H1 (cell line): ENCODE measurements around the gene ZDHHC11. TPM values are rescaled to one million over a fixed set of nuclear protein-coding genes. Genes with fewer than 3 reads are reported as not detected.
"Not testable (repeated sequence)": the region's sequence is repeated elsewhere in the genome, so short reads cannot be mapped to it uniquely, and the experiment has no call there.

Experiments
- CTCF ChIA-PET: fragments of 300-600 bp; sonication (Branson Sonifier 250); formaldehyde crosslinking; loops from one replicate; lab custom pipeline; 2021; ENCODE audit not compliant: partially characterized antibody; lab: Charles Lee
- POLR2A ChIA-PET: fragments of 300-600 bp; sonication (Branson Sonifier 250); formaldehyde crosslinking; loops from one replicate; lab custom pipeline; 2021; ENCODE audit warnings: inconsistent platforms; ENCODE audit not compliant: partially characterized antibody; lab: Charles Lee
- DNase-seq, 2 experiments: peaks; one replicate each; pipeline versions ENCODE4 v3.0.0 to v3.0.0-alpha.2; 2010 to 2022; ENCODE audit warnings: low spot score in 2 of 2, low read depth in 1 of 2, mixed read lengths in 1 of 2
- FAIRE-seq: peaks from 2 replicates; lab custom pipeline; 2011; peaks lifted over from hg19 to GRCh38; lab: Jason Lieb, UNC
- H2AFZ ChIP-seq: 2 replicates; pipeline ENCODE4 v1.8.1; 2012; ENCODE audit warnings: low read length, inconsistent platforms
- H2AK5ac ChIP-seq: 2 replicates; pipeline ENCODE4 v1.6.1; 2013; ENCODE audit warnings: low read depth, low read length
- H2BK120ac ChIP-seq: replicated peaks from 2 replicates; pipeline ENCODE3; 2013; ENCODE audit warnings: low read depth, low read length, inconsistent platforms
- H2BK12ac ChIP-seq: 2 replicates; pipeline ENCODE4 v1.6.1; 2013; ENCODE audit warnings: low read depth, low read length
- H2BK15ac ChIP-seq: 2 replicates; pipeline ENCODE4 v1.6.1; 2013; ENCODE audit warnings: low read length
- H2BK20ac ChIP-seq: 2 replicates; pipeline ENCODE4 v1.6.1; 2013; ENCODE audit warnings: low read length
- H2BK5ac ChIP-seq: 2 replicates; pipeline ENCODE4 v1.6.1; 2013; ENCODE audit warnings: low read depth, low read length
- H3K14ac ChIP-seq: 2 replicates; pipeline ENCODE4 v1.6.1; 2013; ENCODE audit warnings: inconsistent platforms; ENCODE audit not compliant: insufficient read length
- H3K18ac ChIP-seq: 2 replicates; pipeline ENCODE4 v1.6.1; 2013; ENCODE audit warnings: low read length; ENCODE audit errors: extremely low read depth
- H3K23ac ChIP-seq: 2 replicates; pipeline ENCODE4 v1.6.1; 2013; ENCODE audit warnings: inconsistent platforms; ENCODE audit not compliant: insufficient read length
- H3K23me2 ChIP-seq: 2 replicates; pipeline ENCODE4 v1.6.1; 2013; ENCODE audit warnings: low read depth, low read length
- H3K27ac ChIP-seq: 2 replicates; pipeline ENCODE4 v1.6.1; 2011; ENCODE audit warnings: low read depth, low read length, inconsistent platforms
- H3K27me3 ChIP-seq, 4 experiments: replicated peaks in 1 of 4; 1 replicate in 1 of 4; 2 replicates in 3 of 4; pipeline versions ENCODE4 v1.6.1 to v1.8.1; 2011 to 2013; ENCODE audit warnings: low read length in 3 of 4, mild to moderate bottlenecking in 3 of 4, inconsistent platforms in 2 of 4, mixed read lengths in 2 of 4, moderate library complexity in 1 of 4; ENCODE audit not compliant: control insufficient read depth in 3 of 4, insufficient read depth in 3 of 4; ENCODE audit errors: extremely low read depth in 1 of 4
- H3K36me3 ChIP-seq, 4 experiments: 2 replicates each; pipeline versions ENCODE4 v1.6.1 to v1.8.1; 2011 to 2013; ENCODE audit warnings: mild to moderate bottlenecking in 4 of 4, low read length in 3 of 4, moderate library complexity in 2 of 4, control low read depth in 1 of 4, inconsistent platforms in 1 of 4; ENCODE audit not compliant: insufficient read depth in 4 of 4, control insufficient read depth in 2 of 4
- H3K4ac ChIP-seq: replicated peaks from 2 replicates; pipeline ENCODE3; 2013; ENCODE audit warnings: low read length, low read depth, mixed read lengths, inconsistent platforms; ENCODE audit not compliant: insufficient read length
- H3K4me1 ChIP-seq, 4 experiments: replicated peaks in 1 of 4; 1 replicate in 1 of 4; 2 replicates in 3 of 4; pipeline versions ENCODE4 v1.6.1 to v1.8.1; 2011 to 2013; ENCODE audit warnings: low read length in 3 of 4, inconsistent platforms in 2 of 4, mixed read lengths in 1 of 4; ENCODE audit not compliant: insufficient read depth in 4 of 4, control insufficient read depth in 3 of 4
- H3K4me2 ChIP-seq, 2 experiments: 2 replicates each; pipeline versions ENCODE4 v1.6.1 to v1.8.1; 2011 to 2013; ENCODE audit warnings: low read depth in 2 of 2, low read length in 2 of 2, control low read depth in 1 of 2, inconsistent platforms in 1 of 2, mild to moderate bottlenecking in 1 of 2; ENCODE audit not compliant: insufficient read depth in 1 of 2
- H3K4me3 ChIP-seq, 4 experiments: fragments of 200-600, 300-600 bp in 1 of 4; sonication (generic), shearing (Covaris generic), sonication (Bioruptor Twin) in 1 of 4; 2 replicates each; pipeline versions ENCODE4 v1.5.1 to v1.8.1; 2011 to 2016; ENCODE audit warnings: low read length in 4 of 4, low read depth in 3 of 4, control low read depth in 2 of 4, inconsistent platforms in 2 of 4, mild to moderate bottlenecking in 2 of 4, mixed read lengths in 1 of 4, moderate library complexity in 1 of 4; ENCODE audit not compliant: insufficient read depth in 2 of 4; ENCODE audit errors: extremely low read depth in 1 of 4
- H3K56ac ChIP-seq: replicated peaks from 2 replicates; pipeline ENCODE3; 2013; ENCODE audit warnings: low read depth, mild to moderate bottlenecking, mixed read lengths, low read length, inconsistent platforms; ENCODE audit not compliant: insufficient read length
- H3K79me1 ChIP-seq: 2 replicates; pipeline ENCODE4 v1.6.1; 2013; ENCODE audit warnings: low read depth, low read length, control low read depth
- H3K79me2 ChIP-seq, 2 experiments: 2 replicates each; pipeline versions ENCODE4 v1.6.1 to v1.8.1; 2012 to 2013; ENCODE audit warnings: low read length in 2 of 2, mild to moderate bottlenecking in 2 of 2, inconsistent platforms in 1 of 2; ENCODE audit not compliant: insufficient read depth in 2 of 2, control insufficient read depth in 1 of 2
- H3K9ac ChIP-seq, 4 experiments: replicated peaks in 1 of 4; 1 replicate in 1 of 4; 2 replicates in 3 of 4; pipeline versions ENCODE4 v1.6.1 to v1.8.1; 2011 to 2013; ENCODE audit warnings: low read depth in 3 of 4, low read length in 3 of 4, control low read depth in 2 of 4, mild to moderate bottlenecking in 2 of 4, moderate library complexity in 2 of 4, inconsistent platforms in 1 of 4; ENCODE audit errors: extremely low read depth in 1 of 4
- H3K9me3 ChIP-seq, 2 experiments: 2 replicates each; pipeline versions ENCODE4 v1.6.1 to v1.8.1; 2012 to 2013; ENCODE audit warnings: mild to moderate bottlenecking in 2 of 2, moderate library complexity in 2 of 2, control low read depth in 1 of 2, inconsistent platforms in 1 of 2, low read depth in 1 of 2, low read length in 1 of 2, mixed read lengths in 1 of 2; ENCODE audit not compliant: insufficient read depth in 2 of 2
- H4K20me1 ChIP-seq, 2 experiments: replicated peaks in 1 of 2; 2 replicates each; pipeline versions ENCODE3 to v1.8.1; 2011 to 2013; ENCODE audit warnings: inconsistent platforms in 2 of 2, low read length in 2 of 2, mild to moderate bottlenecking in 1 of 2; ENCODE audit not compliant: insufficient read depth in 2 of 2, control insufficient read depth in 1 of 2
- H4K5ac ChIP-seq: 2 replicates; pipeline ENCODE4 v1.6.1; 2013; ENCODE audit warnings: low read length, low read depth, mixed read lengths, inconsistent platforms; ENCODE audit not compliant: insufficient read length
- H4K8ac ChIP-seq: 2 replicates; pipeline ENCODE4 v1.8.0; 2013; ENCODE audit warnings: mild to moderate bottlenecking, moderate library complexity, low read length, inconsistent platforms; ENCODE audit not compliant: insufficient read depth; ENCODE audit errors: extremely low read depth
- H4K91ac ChIP-seq: replicated peaks from 2 replicates; pipeline ENCODE3; 2013; ENCODE audit warnings: low read length, mixed read lengths, inconsistent platforms; ENCODE audit not compliant: insufficient read length
- WGBS, 2 experiments: shearing (Covaris generic) in 1 of 2; methylation state at CpG; one replicate each; pipeline versions ENCODE4 v1.1.6 to v1.1.7; 2013 to 2015; ENCODE audit warnings: low lambda C conversion rate in 2 of 2, mixed read lengths in 2 of 2, inconsistent platforms in 1 of 2, low coverage in 1 of 2, missing lambda C conversion rate in 1 of 2; ENCODE audit not compliant: insufficient replicate concordance in 2 of 2, insufficient coverage in 1 of 2, insufficient read length in 1 of 2; ENCODE audit errors: extremely low coverage in 1 of 2, missing lambda C conversion rate in 1 of 2; 5-methylcytosine and 5-hydroxymethylcytosine counted together
- polyA plus RNA-seq, 7 experiments: library from polyadenylated mRNA; depleted of rRNA in 3 of 7; stranded (reverse) in 5 of 7; unstranded in 2 of 7; fragments of >200 nt in 5 of 7; fragments of 200-250 nt in 2 of 7; gene quantifications; 1 replicate in 5 of 7; 2 replicates in 1 of 7; 4 replicates in 1 of 7; pipeline versions ENCODE4 v1.2.1 to v1.2.3, GENCODE V29; 2011 to 2013; ENCODE audit warnings: missing spikeins in 2 of 7, mixed read lengths in 2 of 7
- total RNA-seq: library from RNA; stranded (reverse); fragmentation: NEBNext Ultra II Directional; extraction: Animal tissue kit (Norgen Biotek cat#: 25700); gene quantifications from 2 replicates; pipeline ENCODE4 v1.2.1, GENCODE V29; 2021

Gene ZDHHC11
- total and polyA plus RNA-seq, 2 of the 8 experiments (the other 6 are each of a cell fraction or from before 2014, with no cell fraction given) = 4.7 to 16.6 TPM

DNA sequence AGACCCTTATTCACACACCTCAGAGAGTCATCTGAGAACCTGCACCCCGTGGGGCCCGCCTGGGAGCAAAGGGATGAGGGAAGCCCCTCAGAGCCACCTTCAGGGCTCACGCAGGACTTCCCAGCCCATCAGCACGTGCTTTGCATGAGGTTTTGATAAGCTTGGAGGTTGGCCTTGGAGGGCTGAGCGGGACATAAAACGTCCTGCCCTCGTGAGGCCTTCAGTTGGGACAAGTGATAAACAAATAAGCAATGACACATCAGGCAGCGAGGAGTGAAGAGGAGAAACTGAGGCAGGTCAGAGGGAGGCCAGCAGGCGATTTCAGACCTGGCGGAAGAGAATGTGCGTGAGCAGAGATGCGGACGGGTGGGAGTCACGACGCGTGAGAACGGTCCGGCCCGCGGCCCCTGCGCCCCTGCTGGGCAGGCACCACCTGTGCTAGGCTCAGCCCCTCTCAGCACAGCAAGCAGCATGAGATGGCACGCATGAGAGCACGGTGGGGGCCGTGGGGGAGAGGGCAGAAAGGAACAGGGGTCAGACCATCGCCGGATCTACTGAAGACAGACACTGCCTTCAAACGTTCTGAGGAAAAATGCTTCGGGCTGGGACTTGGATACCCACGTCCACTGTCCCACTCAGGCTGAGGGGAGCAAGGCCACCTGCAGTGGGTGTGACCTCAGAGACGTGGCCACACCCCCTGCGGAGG, 78.8 kb downstream of the ZDHHC11 start:
- H3K79me2 ChIP-seq, H3K23me2 ChIP-seq, H3K4ac ChIP-seq, H2BK12ac ChIP-seq, H3K27ac ChIP-seq, H4K91ac ChIP-seq, H2BK120ac ChIP-seq, H3K9ac ChIP-seq, H3K4me1 ChIP-seq, H2AFZ ChIP-seq, FAIRE-seq, H3K18ac ChIP-seq, POLR2A ChIA-PET, H3K79me1 ChIP-seq, H2BK15ac ChIP-seq, H3K4me2 ChIP-seq, H2BK20ac ChIP-seq, H4K8ac ChIP-seq, H3K4me3 ChIP-seq, H3K23ac ChIP-seq, H3K27me3 ChIP-seq, H3K14ac ChIP-seq, H3K9me3 ChIP-seq, H4K20me1 ChIP-seq, H3K56ac ChIP-seq, H4K5ac ChIP-seq, H2AK5ac ChIP-seq, H3K36me3 ChIP-seq, CTCF ChIA-PET, H2BK5ac ChIP-seq: not testable (repeated sequence)
- WGBS, 2 experiments = 85% methylated on average over 9 of the region's 31 CpGs; no CpG with 5 or more reads in 1 of the 2 experiments
- peak in 1 of 2 experiments; percentile 33 for DNase-seq
